HuH-7 (cell line): ENCODE measurements around the gene VWA5B1.
"Not testable (repeated sequence)": the region's sequence is repeated elsewhere in the genome, so short reads cannot be mapped to it uniquely, and the experiment has no call there.

Experiments used
- DNase-seq: peaks from one replicate; pipeline ENCODE4 v3.0.0; 2011; ENCODE audit warnings: low spot score

Gene VWA5B1

DNA sequence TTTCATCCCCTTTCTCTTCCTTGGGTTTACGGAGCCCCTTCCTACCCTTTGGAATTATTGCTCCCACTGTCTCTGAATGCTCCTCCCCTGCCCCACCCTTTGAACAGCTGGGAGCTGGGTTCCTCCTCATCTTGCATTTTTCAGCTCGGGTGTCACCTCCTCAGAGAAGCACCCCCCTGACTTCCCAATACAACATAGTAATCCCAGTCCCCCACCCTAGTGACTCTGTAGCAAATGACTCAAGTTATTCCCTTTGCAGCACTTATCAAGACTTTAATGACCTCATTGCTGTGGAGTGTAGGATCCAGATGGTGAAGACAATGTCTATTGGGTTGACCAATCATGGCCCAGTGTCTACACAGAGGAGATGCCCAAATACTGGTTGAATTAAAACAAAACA, 8.9 kb upstream of the VWA5B1 start:
- DNase-seq: no peak

DNA sequence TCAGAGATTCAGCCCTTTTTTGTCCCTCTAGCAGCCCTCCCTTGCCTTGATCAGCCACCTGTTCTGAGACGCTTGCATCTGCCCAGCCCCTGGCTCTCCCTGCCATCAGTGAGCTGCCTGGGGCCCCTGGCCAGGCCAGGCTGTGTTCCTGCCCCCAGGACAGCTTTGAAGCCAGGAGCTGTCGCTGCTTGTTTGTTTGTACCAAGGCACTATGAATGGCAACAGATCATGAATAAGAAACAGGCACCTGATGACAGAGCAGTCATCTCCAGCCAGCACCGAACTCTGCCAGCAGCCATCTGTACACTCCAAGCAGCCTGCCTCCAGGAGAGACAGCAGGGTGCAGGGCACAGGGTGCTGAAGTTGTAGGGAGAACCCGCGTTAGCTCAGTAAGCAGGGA, 8.1 kb upstream of the VWA5B1 start:
- DNase-seq: no peak

DNA sequence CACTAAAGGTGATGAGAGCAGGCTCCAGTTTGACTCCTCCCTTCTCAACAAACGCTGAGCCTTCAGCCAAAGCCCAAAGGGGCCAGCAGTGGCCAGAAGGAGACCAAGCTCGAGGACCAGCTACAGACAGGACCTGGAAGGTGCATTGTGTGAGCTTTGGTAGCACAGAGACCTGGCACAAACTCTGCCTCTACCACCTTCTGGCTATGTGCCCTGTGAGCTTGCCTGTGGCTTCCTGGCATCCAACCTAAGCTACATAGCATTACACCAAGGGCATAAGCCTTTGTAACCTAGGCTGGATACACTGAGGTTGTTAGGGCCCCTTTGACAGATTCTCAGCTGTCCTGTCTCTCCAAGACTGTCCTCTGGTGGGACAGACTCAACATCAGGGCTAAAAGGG, 6.6 kb upstream of the VWA5B1 start:
- DNase-seq: no peak

DNA sequence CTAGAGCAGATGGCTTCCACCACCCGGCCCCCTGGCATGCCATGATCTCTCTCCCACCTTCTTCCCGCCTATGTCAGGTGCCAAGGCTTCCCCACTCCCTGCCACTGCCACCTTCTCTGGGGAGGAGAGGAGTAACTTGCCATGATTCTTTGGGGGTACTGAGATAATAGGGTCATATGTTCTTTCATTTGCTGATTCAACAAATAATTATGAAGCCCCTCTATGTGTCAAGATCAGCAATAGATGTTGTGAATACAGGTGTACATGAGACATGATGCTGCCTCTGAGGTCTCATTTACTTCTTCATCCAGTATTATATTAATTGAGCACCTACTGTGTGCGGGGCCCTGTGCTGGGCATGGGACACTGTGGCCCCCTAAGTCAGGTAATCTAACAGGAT, 6.0 kb upstream of the VWA5B1 start:
- DNase-seq: no peak

DNA sequence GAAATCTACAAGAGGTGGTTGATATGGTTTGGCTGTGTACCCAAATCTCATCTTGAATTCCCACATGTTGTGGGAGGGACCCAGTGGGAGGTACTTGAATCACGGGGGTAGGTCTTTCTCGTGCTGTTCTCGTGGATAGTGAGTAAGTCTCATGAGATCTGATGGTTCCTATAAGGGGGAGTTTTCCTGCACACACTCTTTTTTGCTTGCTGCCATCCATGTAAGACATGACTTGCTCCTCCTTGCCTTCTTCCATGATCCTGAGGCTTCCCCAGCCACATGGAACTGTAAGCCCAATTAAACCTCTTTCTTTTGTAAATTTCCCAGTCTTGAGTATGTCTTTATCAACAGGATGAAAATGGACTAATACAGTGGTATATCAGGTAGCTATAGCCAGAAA, 5.2 kb upstream of the VWA5B1 start:
- no peak for DNase-seq

DNA sequence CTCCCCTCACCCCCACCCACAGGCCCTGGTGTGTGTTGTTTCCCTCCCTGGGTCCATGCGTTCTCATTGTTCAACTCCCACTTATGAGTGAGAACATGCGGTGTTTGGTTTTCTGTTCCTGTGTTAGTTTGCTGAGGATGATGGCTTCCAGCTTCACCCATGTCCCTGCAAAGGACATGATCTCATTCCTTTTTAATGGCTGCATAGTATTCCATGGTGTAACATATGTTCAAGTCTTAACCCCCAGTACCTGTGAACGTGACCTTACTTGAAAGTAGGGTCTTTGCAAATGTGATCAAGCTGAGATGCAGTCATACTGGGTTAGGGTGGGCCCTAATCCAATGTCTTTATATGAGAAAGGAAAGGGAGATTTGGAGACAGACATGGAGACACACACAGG, 3.0 kb upstream of the VWA5B1 start:
- not testable (repeated sequence) for DNase-seq

DNA sequence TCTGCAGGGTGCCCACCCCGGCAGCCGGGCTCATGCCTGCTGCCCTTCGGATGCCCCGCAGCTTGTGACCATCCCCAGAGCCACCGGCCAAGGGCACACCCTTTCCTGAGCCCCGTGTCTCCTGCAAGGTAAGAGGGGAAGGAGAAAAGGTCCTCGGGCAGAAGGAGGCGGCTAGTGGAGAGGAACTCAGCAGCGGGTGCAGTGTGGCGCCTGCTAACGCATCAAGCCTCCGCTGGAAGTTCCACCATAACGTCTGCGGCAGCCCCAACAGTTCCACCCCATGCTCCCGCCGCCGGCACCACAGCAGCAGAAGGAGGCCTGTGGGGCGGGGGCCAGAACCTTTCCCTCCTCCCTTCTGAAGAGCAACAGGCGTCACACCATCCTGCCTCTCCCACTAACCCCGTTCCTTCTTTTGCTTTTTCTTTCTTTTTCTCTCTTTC, 990 bp downstream of the VWA5B1 start:
- no peak for DNase-seq

DNA sequence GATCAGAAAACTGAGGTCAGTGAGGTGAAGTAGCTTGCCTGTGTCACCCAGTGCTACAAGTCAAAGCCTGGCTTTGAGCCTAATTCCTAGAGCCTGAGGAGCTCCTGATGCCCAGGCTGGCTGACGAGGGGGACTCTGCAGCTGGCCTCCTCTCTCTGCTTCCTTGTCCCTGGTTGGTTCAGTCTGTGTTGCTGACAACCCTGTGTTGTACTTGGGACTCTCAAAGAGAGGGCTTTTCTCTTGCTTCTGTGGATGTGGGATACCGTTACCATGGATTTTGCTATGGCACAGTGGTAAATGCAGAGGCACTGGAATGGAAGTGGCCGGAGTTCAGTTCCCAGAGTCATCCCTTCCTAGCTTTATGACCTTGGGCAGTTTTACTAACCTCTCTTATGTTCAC, 8.0 kb downstream of the VWA5B1 start:
- no peak for DNase-seq

DNA sequence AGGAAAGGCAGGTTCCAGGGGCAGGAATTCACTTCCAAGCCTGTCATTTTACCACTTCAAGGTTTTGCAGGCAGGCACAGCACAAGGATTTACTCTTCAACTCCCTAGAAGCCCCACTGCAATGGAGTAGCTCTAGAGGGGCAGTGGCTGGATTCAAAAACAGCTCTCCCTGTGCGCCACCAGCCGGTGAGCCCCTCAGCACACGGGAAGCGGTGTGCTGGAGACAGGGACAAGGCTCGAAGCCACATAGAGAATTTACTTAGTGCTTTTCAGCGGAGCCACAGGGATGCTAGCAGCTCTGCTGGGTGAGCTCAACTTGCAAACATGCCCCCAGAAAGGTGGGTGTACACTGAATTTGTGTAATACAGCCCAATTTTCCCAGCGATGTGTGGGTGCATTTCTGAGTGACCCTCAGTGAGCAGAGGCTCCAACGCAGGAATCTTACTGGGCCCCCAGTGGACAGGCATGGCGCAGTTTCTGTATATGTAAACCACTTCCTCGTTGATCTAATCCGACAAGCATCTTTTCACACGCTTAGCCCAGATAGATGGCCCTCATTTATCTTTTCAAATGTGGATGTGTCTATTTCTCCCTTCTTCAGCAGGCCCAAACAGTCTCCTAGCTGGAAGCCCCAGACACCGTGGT, 10.9 kb downstream of the VWA5B1 start:
- no peak for DNase-seq

DNA sequence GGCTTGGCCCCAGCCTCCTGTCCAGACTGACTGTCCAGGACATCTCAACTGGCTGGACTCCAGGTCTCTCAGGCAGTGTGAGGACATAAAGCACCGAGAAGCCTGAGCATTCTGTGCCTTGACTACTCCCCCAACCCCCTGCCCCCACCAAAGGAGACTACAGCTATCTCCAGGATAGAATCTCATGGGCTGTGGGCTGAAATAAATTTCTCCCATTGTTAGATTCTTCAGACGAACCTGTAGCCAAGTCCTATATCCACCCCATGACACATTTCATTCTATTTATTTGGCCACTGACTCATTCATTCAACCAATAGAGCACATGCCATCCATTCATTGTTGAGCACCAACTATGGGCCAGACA, 11.4 kb downstream of the VWA5B1 start:
- no peak for DNase-seq

DNA sequence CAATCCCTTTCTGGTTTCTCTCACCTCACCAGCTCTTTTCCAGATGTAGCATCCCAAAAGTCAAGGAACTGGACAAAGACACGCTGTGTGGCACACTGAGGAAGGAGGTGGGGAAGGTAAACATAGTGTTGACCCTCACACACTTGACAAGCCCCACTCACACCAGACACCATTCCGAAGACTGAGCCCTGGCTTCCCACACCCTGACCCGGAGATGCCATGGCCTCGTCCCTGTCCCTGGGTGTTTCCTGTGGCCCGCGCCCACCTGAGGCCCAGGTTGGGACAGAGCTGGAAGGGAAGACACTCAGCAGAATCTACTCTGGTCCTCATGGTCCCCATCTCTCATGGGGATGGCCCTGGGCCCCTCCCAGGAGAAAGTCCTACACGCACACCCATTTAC, 16.4 kb downstream of the VWA5B1 start:
- no peak for DNase-seq

DNA sequence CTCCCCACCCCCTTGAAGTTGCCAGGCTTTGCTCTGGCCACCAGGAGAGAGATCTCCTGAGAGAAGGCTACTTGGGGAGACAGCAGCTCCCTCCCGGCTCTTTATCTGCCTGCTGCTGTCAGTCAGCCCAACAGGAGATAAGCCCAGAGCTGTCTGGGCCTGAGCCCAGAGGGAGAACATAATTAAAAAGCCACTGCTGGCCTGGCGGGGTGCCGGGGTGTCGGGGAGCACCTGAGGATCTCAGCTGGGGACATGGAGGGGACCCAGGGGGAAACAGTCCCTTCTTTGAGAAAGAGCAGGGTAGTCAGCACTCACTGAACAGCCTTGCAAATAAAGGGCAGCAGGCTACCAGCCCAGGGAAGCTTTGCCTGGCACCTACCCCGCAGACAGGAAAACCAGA, 17.9 kb downstream of the VWA5B1 start:
- no peak for DNase-seq

DNA sequence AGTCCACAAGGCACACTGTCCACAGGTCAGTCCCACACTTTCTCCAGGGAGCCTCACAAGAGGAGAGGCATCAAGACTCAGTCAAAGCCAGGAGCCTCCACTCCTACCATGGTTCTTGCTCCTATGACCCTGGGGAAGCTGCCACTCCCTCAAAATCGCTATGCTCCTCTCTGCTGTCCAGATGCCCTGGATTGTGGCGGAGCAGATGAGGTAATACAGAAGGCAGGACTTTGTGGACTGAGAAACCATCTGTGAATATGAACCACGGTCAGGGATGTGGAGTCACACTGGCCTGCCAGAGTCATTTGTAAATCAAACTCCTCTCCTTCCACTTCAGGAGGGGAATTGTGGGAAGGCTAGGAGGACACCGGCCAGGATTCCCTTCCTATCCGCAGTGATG, 20.6 kb downstream of the VWA5B1 start:
- no peak for DNase-seq

DNA sequence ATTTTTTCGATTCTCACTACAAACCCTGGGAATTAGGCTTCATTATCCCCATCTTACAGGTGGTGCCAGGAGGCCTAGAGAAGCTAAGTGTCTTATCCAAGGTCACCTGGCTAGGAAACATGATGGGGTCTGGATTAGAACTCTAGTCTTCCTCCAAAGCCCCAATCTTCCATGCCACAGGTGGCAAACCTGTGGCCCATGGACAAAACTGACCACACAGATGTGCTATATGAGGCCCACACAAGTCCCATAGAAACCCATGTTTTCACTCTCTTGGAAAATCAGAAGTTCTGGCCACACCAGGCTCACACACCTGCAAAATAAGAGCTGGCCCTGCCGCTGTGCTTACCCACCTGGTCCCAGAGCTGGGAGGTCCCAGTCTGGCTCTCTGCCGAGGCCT, 21.6 kb downstream of the VWA5B1 start:
- no peak for DNase-seq

DNA sequence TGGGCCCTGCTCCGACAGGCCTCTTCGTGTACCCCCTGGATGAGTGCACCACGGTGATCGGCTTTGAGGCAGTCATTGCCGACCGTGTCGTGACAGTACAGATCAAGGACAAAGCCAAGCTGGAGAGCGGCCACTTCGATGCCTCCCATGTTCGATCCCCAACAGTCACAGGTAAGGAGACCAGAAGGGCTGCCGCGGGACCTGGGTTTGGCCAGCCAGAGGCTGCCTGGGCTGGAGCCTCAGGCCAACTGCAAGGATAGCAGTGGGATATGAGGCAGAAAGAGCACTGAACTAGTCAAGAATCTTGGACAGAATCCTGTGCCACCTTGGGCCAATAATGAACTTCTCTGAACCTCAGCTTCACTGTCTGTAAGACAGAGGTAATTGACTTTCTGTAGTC, 22.1 kb downstream of the VWA5B1 start:
- no peak for DNase-seq

DNA sequence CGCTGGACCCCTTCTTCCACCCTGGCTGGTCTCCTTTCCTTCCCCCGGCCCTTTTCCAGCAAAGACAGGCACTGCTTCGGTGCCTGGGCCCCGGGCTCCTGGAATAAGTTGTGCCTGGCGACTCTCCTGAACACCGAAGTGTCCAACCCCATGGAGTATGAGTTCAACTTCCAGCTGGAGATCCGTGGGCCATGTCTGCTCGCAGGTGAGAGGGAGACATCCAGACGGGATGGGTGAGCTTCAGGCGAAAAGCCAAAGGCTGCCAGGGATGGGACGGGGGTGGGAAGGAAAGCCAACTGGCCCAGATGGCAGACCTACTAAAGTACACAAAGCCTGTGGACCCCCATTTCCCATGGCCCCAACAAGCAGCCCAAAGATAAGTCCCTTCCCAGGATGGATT, 26.8 kb downstream of the VWA5B1 start:
- DNase-seq: no peak

DNA sequence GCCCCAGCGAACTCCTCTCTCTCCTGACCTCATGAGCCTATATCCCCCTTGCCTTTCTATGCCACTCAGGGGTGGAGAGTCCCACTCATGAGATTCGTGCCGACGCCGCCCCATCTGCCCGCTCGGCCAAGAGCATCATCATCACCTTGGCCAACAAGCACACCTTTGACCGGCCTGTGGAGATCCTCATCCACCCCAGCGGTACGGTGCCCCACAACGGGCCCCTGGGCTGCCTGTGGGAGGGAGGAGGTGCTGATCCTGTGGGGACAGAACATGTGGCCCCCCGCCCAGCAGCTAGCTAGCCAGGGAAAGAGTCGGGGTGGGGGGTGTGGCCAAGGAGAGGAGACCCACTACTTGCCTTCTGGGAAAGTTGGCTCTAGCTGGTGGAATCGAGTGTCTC, 27.8 kb downstream of the VWA5B1 start:
- DNase-seq: no peak

DNA sequence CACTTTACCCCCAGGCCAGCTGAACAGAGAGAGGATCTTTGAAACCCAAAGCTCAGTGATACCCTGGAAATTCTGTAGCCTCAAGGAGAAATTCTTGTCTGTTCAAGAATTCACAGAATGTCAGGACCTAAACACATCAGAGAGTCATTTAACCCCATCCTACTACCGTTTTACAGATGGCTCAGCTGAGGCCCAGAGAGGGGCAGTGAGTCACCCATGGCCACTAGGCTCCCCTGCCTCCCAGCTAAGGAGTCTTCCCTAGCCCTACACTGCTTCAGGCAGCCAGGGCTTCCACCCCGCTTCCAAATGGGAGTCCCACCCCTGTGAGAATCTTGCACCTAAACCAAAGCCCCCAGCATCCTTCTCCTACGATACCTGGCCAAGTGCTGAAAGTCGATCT, 28.3 kb downstream of the VWA5B1 start:
- no peak for DNase-seq

DNA sequence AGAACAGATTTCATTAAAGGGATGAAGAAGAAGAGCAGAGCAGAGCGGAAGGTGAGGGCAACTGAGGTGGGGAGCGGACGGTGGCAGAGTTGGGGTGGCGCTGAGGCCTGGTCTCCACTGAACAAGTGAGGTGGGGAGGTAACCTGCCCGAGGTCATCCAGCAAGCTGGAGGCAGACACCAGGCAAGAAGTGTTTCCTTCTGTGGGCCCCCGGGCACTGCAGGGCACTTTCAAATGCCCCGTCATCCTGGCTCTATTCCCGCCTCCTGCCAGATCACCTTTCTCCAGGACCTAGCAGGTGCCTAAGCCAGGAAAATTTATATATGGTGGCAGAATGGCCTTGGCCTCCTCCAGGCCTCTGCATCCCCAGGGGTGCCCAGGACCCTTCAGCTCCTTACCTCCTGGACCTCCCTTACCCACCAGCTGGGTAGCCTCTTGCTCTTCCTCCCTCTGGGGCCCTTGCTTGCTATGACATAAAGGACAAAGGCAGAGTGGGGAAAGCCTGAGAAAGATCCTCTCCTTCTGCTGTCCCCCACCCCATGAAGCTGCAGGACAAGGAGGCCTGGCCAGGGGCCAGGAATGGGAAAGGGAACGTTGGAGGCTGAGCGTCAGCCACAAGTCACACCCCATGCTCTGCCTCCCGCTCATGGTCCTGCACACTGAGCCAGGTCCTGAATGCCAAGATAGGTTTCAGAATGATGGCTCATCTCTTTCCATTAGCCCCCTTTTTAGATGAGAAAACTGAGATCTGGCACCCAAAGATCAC, 29.0 kb downstream of the VWA5B1 start:
- DNase-seq: no peak

DNA sequence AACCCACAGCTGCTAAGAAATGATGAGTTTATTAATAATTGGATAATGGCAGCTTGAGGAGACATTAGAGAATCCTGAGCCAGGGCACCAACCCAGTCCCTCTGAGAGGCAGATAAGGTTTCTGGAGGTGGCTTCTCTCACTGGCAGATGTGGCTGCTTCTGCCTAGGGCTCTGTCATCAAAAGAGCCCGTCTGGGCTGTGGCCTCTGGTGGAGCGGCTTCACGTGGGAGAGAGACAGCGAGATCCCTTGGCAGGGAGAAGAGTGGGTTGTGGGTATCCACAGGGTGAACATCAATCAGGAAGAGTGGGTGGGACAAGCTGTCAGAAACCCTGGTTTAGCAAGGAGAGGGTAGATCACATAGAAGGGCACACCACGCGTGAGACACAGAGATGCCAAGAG, 30.0 kb downstream of the VWA5B1 start:
- no peak for DNase-seq

DNA sequence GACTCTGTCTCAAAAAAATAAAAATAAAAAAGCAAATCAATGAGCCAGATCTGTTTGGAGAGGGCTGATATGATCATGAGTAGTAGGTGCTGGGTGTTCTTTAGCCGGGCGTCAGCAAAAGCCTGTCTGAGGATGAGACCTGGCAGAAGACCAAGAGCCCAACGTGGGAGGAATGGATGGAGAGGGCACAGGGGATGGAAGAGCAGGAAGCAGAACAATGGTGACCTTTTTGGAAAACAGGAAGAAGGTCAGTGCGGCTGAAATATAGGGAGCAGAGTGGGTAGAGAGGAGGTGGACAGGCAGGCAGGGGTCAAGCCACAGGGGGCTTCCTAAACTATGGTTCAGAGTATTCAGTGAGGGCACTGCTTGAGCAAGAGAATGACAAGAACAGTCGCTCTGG, 30.9 kb downstream of the VWA5B1 start:
- DNase-seq: no peak

DNA sequence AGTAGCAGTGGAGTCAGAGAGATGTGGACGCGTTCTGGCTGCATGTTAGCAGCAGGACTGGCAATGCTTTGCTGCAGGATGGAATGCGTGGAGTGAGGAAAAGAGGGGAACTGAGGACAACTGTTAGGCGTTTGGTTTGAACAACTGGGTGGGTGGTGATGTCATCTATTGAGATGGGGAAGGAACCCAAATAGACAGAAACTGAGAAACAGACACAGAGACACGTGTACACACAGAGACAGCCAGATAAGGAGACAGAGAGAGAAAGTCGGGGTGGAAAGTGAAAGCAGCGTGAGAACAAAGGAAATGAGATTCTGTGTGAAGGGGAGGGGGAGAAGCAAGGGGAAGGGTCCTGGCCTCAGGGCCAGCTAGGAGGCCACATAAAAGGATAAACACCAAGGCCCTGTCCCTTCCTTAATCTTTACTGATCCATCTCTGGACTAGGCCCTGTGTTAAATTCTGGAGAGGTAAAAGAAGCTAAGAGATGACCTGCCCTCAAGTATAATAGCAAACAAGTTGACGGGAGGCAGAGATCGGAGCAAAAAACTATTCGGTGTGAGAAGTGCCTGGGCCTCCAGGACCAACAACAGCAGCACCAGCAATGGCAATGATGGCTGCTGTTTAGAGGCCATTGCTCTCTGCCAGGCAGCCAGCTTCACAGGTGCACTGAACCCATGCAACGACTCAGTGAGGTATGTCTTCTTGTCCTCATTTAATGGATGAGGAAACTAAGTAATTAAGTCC, 31.6 kb downstream of the VWA5B1 start:
- DNase-seq: no peak

DNA sequence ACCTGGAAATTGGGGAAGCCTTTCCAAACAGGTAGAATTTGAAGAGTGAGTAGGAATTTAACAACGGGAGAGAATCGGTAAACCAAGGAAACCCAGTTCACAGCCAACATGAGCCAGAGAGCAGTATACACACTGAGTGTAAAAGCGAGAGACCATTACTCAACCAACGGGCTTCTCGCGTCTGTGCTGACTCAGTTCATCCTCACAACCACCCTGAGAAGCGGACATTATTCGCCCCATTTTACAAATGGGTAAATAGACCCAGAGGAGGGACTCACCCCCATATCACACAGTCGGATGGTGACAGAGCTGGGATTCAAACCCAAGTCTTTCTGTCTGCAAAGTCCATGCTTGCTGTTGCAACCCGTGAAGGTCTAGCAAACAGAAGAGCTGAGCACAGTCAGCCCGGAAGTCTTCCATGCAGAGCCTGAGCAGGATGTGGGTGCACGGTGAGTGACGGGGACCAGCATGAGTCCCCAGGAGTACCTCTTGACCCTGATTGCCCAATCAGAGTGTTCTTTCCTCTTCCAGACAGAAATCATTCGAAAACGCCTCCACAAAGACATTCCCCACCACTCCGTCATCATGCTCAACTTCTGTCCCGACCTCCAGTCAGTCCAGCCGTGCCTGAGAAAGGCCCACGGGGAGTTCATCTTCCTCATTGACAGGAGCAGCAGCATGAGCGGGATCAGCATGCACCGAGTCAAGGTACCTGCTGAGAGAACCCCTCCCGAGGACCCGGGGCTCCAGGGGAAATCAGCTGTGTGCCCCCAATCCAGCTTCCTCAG, 32.3 kb downstream of the VWA5B1 start:
- DNase-seq: no peak
